GM12864 (cell line): ENCODE measurements around the gene UBE2J1.

Source experiments
- DNase-seq: peaks from one replicate; pipeline ENCODE4 v3.0.0-alpha.2; 2011; ENCODE audit warnings: low read depth
- H3K4me3 ChIP-seq: 2 replicates; pipeline ENCODE4 v1.5.1; 2011; ENCODE audit warnings: mild to moderate bottlenecking, low read depth, low read length, control low read depth
- CTCF ChIP-seq: IDR thresholded peaks from 2 replicates; pipeline ENCODE4 v1.5.1; 2011; ENCODE audit warnings: low read depth, mild to moderate bottlenecking, moderate library complexity, low read length, control low read depth, inconsistent platforms; ENCODE audit errors: missing control alignments

The UBE2J1 gene

GRCh38 chr6:89353702-89354392 lies 1.3 kb upstream of the UBE2J1 start:
- H3K4me3 ChIP-seq: peak overlapping the region; percentile 96
- DNase-seq: no peak
- no peak for TF ChIP-seq CTCF

GRCh38 chr6:89353118-89353556 lies 615 bp upstream of the UBE2J1 start:
- no peak for TF ChIP-seq CTCF
- H3K4me3 ChIP-seq: peak overlapping the region; percentile 96
- no peak for DNase-seq

- peak overlapping the region; percentile 96 for H3K4me3 ChIP-seq
- DNase-seq: no peak
- no peak for TF ChIP-seq CTCF
Observed at GRCh38 chr6:89351671-89352277, 748 bp downstream of the UBE2J1 start.

GRCh38 chr6:89350281-89350966 lies 2.1 kb downstream of the UBE2J1 start:
- H3K4me3 ChIP-seq: peak overlapping the region; percentile 96
- no peak for DNase-seq
- no peak for TF ChIP-seq CTCF

- peak overlapping the region; percentile 25; the same call in 1 of the 2 replicates for H3K4me3 ChIP-seq
- no peak for TF ChIP-seq CTCF
- no peak for DNase-seq
Observed at GRCh38 chr6:89348372-89348771, 4.2 kb downstream of the UBE2J1 start.

- peak overlapping the region; percentile 25; the same call in 1 of the 2 replicates for H3K4me3 ChIP-seq
- TF ChIP-seq CTCF: no peak
- DNase-seq: no peak
Observed at GRCh38 chr6:89347825-89348224, 4.7 kb downstream of the UBE2J1 start.

GRCh38 chr6:89346433-89346832 lies 6.1 kb downstream of the UBE2J1 start:
- TF ChIP-seq CTCF: no peak
- H3K4me3 ChIP-seq: no peak overlapping the region
- no peak for DNase-seq
